SKM-1 treated with dmso at 0.1 percent for 144 hours (cell line): Measurements from ENCODE around the gene ATP13A4.
A peak's percentile ranks its signal among the peaks of the same experiment; 100 is the strongest.

Experiments
- DNase-seq: peaks from one replicate; lab custom pipeline; 2025; ENCODE audit not compliant: unreplicated experiment; lab: John Stamatoyannopoulos, UW

Gene ATP13A4

GRCh38 chr3:193499136-193499770 is 55.4 kb downstream of the ATP13A4 start:
- DNase-seq, result no peak

- peak; percentile 38 for DNase-seq
Measured at GRCh38 chr3:193498215-193498614, 56.5 kb downstream of the ATP13A4 start.

- DNase-seq, result no peak
Measured at GRCh38 chr3:193496658-193497057, 58.0 kb downstream of the ATP13A4 start.

GRCh38 chr3:193491026-193491425 is 63.7 kb downstream of the ATP13A4 start:
- DNase-seq, result no peak

- DNase-seq, result no peak
Measured at GRCh38 chr3:193490580-193490979, 64.1 kb downstream of the ATP13A4 start.

GRCh38 chr3:193489949-193490348 is 64.7 kb downstream of the ATP13A4 start:
- no peak for DNase-seq

- DNase-seq, result no peak
Measured at GRCh38 chr3:193488741-193489140, 66.0 kb downstream of the ATP13A4 start.

GRCh38 chr3:193483988-193484539 is 70.6 kb downstream of the ATP13A4 start:
- DNase-seq, result no peak

GRCh38 chr3:193481436-193481835 is 73.3 kb downstream of the ATP13A4 start:
- no peak for DNase-seq

GRCh38 chr3:193474446-193474845 is 80.2 kb downstream of the ATP13A4 start:
- no peak for DNase-seq

- DNase-seq, result no peak
Measured at GRCh38 chr3:193470710-193471109, 84.0 kb downstream of the ATP13A4 start.

GRCh38 chr3:193465992-193466608 is 88.6 kb downstream of the ATP13A4 start:
- no peak for DNase-seq

GRCh38 chr3:193464889-193465288 is 89.8 kb downstream of the ATP13A4 start:
- no peak for DNase-seq

GRCh38 chr3:193457526-193457925 is 97.2 kb downstream of the ATP13A4 start:
- DNase-seq, result no peak

GRCh38 chr3:193452338-193452737 is 102.4 kb downstream of the ATP13A4 start:
- peak; percentile 4 for DNase-seq

- DNase-seq, result no peak
Measured at GRCh38 chr3:193451902-193452301, 102.8 kb downstream of the ATP13A4 start.

GRCh38 chr3:193446965-193447602 is 107.6 kb downstream of the ATP13A4 start:
- DNase-seq, result peak; percentile 78

- DNase-seq, result no peak
Measured at GRCh38 chr3:193439423-193439822, 115.3 kb downstream of the ATP13A4 start.

GRCh38 chr3:193418576-193419373 is 135.9 kb downstream of the ATP13A4 start:
- DNase-seq, result no peak

GRCh38 chr3:193416629-193417028 is 138.1 kb downstream of the ATP13A4 start:
- no peak for DNase-seq

GRCh38 chr3:193407688-193408087 is 147.0 kb downstream of the ATP13A4 start:
- no peak for DNase-seq
